Type B pancreatic cell (in vitro differentiated cells): ENCODE results near the gene OGFR. TPM values are rescaled to one million over a fixed set of nuclear protein-coding genes. Genes with fewer than 3 reads are reported as not detected.

ENCODE experiments used
- DNase-seq: peaks from one replicate; pipeline ENCODE4 v3.0.0; 2021; ENCODE audit warnings: mixed read lengths; ENCODE audit not compliant: unreplicated experiment; ENCODE audit errors: extremely low spot score
- H3K27ac Mint-ChIP-seq: 2 replicates; pipeline ENCODE4 v1.8.0; 2021; ENCODE audit warnings: mild to moderate bottlenecking, mixed read lengths
- H3K27me3 Mint-ChIP-seq: 2 replicates; pipeline ENCODE4 v1.8.0; 2021; ENCODE audit warnings: mixed read lengths
- H3K36me3 Mint-ChIP-seq: 2 replicates; pipeline ENCODE4 v1.8.0; 2021; ENCODE audit warnings: mixed read lengths
- H3K4me1 Mint-ChIP-seq: one replicate; pipeline ENCODE4 v1.8.0; 2021; ENCODE audit warnings: mixed read lengths; ENCODE audit not compliant: unreplicated experiment
- H3K4me3 Mint-ChIP-seq: 2 replicates; pipeline ENCODE4 v1.8.0; 2021; ENCODE audit warnings: mild to moderate bottlenecking, mixed read lengths
- H3K9me3 Mint-ChIP-seq: 2 replicates; pipeline ENCODE4 v1.8.0; 2021; ENCODE audit warnings: mixed read lengths
- CTCF ChIP-seq: fragments of 200-600 bp; sonication (generic); conservative IDR thresholded peaks from 2 replicates; pipeline ENCODE4 v1.5.0; 2021; ENCODE audit warnings: antibody characterized with exemption, mild to moderate bottlenecking
- total RNA-seq: library from RNA; stranded (reverse); gene quantifications from 2 replicates; pipeline ENCODE4 v1.2.1, GENCODE V29; 2021; ENCODE audit warnings: low replicate concordance

The OGFR gene
- total RNA-seq, 1 donor from 2014 or later, result 42.8 TPM

- Mint-ChIP-seq H3K9me3 (no peaks in the 10 kb centered on the region), H3K4me3 (peak overlapping the region; percentile 54), H3K36me3 (peaks cover 16% of the 10 kb centered on the region), H3K4me1 (peaks cover 14% of the 10 kb centered on the region), H3K27ac (no peak overlapping the region), H3K27me3 (peaks cover 3% of the 10 kb centered on the region)
- TF ChIP-seq CTCF, result no peak
- no peak for DNase-seq
These were observed 4.8 kb upstream of the OGFR start for GRCh38 chr20:62799873-62800272.

GRCh38 chr20:62800314-62801259 lies 4.0 kb upstream of the OGFR start:
- no peak for DNase-seq
- Mint-ChIP-seq H3K36me3 (peaks cover 16% of the 10 kb centered on the region), H3K27me3 (peaks cover 3% of the 10 kb centered on the region), H3K4me3 (peak overlapping the region; percentile 54), H3K9me3 (no peaks in the 10 kb centered on the region), H3K4me1 (peaks cover 14% of the 10 kb centered on the region), H3K27ac (no peak overlapping the region)
- no peak for TF ChIP-seq CTCF

- peak overlapping the region; percentile 14 for H3K4me3 Mint-ChIP-seq
- no peaks in the 10 kb centered on the region for H3K9me3 Mint-ChIP-seq
- no peak overlapping the region for H3K27ac Mint-ChIP-seq
- peaks cover 18% of the 10 kb centered on the region for H3K4me1 Mint-ChIP-seq
- TF ChIP-seq CTCF, result no peak
- H3K27me3 Mint-ChIP-seq, result peaks cover 3% of the 10 kb centered on the region
- DNase-seq, result no peak
- peaks cover 16% of the 10 kb centered on the region for H3K36me3 Mint-ChIP-seq
These were observed 3.2 kb upstream of the OGFR start for GRCh38 chr20:62801284-62802010.

GRCh38 chr20:62802026-62802712 lies 2.5 kb upstream of the OGFR start:
- H3K4me1 Mint-ChIP-seq, result peaks cover 18% of the 10 kb centered on the region
- no peak for TF ChIP-seq CTCF
- peak overlapping the region; percentile 14 for H3K4me3 Mint-ChIP-seq
- no peak overlapping the region for H3K27ac Mint-ChIP-seq
- no peak for DNase-seq
- peaks cover 16% of the 10 kb centered on the region for H3K36me3 Mint-ChIP-seq
- peaks cover 3% of the 10 kb centered on the region for H3K27me3 Mint-ChIP-seq
- H3K9me3 Mint-ChIP-seq, result no peaks in the 10 kb centered on the region

- Mint-ChIP-seq H3K27me3 (peaks cover 3% of the 10 kb centered on the region), H3K27ac (peak overlapping the region; percentile 67), H3K36me3 (peaks cover 9% of the 10 kb centered on the region), H3K4me3 (peak overlapping the region; percentile 87), H3K9me3 (no peaks in the 10 kb centered on the region), H3K4me1 (peaks cover 13% of the 10 kb centered on the region)
- TF ChIP-seq CTCF, result peak; percentile 19
- DNase-seq, result no peak
These were observed 511 bp upstream of the OGFR start for GRCh38 chr20:62804021-62804626.
